ENCODE measurements around the gene GREB1L.
"Not testable (repeated sequence)": the region's sequence is repeated elsewhere in the genome, so short reads cannot be mapped to it uniquely, and the experiment has no call there.

GREB1L gene

DNA sequence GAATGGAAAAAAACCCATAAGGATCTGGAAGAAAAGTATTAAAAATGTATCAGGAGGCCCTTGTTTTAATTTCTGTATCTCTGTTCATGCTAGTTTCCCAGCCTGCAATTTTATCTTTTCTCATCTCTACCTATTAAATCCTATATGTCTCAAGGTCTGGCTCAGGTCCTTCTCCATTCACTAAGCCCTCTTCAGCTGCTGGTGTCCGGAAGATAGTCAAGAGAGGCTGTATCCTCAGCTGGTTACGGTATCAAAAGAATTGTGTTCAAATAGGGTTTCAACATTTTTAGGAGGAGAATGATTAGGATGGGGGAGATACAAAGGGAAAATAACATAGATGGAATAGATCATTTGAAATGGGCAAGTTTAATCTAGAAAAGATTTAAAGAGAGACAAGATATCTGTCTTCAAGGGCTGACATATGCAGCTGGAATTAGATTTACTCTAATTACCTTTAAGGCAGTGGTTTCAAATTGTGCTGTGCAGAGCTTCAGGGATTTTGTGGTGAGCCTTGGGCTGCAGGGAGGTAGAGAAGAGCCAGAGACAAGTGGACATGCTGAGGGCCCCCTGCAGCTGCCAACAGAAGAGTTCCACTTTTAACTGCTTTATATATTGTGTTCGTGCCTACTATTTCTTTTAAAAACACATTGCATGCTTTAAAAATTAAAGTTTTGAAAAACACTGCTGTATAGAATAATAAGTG is 24.1 kb downstream of the GREB1L start:
- DNase-seq, result no peak

DNA sequence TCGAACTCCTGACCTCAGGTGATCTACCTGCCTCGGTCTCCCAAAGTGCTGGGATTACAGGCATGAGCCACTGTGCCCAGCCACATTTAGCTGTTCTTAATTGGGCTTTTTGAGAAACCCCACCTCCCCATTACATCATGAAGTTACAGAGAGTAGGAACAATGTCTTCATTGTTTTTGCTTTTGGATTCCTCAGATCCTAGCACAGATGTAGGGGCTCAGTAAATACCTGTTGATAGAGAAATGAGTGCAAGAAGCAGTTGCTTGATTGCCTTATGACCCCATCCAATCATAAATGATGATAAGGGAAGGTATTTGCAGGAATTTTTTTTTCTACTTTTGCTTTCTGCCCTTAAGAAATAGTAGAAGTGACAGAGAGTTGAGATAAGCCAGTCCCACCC is 25.4 kb downstream of the GREB1L start:
- DNase-seq, result no peak

DNA sequence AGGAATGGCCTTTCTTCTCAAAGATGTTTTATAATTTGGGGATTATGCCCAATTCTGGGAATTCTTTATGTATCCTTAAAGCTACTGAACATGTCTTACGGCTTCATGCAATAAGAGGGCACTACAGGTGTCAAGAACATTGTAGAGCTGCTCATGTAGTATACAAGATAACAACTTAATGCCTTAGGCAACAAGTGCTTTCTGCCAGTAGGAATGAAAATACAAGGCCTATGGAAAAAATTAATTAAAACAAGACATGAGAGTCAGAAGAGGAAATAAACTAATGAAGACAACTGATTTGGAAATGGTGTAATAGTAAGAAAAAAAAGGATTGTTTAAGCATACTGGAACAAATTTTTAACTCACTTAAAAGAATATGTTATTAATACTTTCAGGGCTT is 27.3 kb downstream of the GREB1L start:
- no peak for DNase-seq

DNA sequence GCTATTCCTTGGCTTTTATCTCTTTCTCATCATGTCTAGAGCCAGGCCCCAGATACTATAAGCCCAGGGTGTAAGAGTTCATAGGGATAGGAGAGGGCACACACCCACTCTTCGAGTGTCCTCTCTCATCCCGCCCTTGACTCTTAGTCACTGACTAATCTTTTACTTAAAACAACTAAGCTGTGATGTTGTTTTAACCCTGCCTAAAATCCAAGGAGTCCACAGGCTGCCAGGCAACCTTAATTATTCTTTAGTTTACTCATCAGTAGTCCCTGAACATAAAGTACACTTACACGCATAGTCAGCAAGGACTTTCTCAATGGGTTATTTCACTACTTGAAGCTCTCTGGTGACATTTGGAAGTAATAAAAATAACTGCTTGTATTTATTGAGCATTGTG is 28.4 kb downstream of the GREB1L start:
- DNase-seq, result no peak

DNA sequence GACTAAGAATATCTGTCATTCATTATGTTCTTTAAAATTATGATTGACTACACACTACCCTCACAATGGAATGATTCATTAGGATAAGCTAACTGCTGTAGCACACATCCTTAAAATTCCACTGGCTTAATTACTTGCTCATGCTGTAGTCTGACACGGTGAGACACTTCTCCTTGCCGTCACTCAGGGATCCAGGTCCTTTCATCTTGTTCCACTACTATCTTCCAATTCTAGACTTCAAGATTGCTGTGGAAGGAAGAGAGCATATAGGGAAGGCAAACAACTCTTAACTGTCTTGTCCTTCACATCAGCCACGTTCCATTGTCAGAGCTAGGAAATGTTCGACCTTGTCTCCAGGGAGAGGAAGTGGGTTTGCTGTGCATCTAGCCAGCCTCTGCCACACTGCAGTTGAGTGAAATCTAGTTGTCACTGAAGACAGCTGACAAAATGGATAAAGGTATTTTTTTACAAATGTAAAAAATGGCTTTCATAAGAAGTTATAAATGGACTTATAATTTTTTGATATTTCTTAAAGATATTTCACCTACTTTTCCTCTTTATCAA is 30.1 kb downstream of the GREB1L start:
- no peak for DNase-seq

DNA sequence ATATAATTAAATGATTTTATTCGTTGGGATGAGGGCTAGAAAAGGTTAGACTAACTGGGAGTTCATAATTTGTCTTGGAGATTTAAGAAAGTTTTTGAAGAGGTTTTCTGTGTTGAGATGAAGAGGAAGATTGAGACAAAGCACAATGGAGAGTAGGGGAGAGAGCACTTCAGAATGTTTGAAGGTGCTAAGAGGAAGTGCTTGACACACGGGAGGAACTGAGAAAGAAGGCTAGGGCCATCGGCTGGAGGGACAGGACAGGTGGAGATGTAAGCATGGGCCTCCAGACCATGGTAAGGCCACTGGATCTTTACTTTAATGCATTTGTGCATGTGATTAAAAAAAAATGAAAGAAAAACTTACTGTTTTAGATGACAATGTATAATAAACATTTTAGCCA is 31.5 kb downstream of the GREB1L start:
- no peak for DNase-seq

DNA sequence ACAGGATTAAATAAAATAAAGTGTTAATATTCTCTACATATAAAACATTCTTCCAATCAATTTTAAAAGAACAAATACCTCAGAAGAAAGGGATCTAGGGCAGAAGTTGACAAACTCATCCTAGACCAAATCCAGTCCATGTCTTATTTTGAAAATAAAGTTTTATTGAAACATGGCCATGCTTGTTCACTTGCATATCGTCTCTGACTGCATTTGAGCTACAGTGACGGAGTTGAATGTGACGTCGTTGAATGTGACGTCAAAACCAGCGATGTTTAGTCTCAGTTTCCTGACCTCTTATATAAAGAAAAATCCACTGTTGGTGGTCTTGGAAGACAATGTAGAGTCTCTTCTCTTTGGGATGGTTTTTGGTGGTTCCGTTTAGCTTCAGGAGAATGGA is 33.6 kb downstream of the GREB1L start:
- no peak for DNase-seq

DNA sequence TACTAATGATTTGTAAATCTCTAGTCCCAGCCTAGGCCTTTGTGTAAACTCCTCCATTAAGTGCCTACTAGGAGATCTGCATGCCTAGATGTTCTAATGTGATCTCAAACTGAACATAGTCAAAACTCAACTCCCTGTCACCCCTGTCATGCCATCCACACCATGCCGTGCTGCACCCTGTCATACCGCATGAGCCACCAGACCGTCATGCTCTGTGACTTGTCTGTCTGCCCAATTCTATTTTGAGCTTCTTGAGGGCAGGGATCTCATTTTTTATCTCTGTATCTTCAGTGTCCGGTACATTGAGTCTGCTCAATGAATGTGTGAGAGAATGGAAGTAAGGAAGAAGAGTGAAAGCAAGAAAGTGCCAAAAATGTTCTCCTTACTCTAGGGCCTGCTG is 35.5 kb downstream of the GREB1L start:
- DNase-seq, result no peak

DNA sequence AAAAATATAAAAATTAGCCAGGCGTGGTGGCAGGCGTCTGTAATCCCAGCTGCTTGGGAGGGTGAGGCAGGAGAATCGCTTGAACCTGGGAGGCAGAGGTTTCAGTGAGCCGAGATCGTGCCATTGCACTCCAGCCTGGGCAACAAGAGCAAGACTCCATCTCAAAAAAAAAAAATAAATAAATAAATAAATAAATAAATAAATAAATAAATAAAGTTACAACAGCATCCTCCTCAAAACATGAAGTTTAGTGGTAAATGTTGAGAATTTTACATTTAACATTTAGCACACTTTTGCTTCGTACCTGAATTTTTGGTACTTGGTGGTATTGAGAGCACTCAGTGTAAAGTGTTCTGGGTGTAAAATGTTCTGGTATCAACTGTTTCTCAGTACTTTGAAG is 36.2 kb downstream of the GREB1L start:
- DNase-seq, result not testable (repeated sequence)

DNA sequence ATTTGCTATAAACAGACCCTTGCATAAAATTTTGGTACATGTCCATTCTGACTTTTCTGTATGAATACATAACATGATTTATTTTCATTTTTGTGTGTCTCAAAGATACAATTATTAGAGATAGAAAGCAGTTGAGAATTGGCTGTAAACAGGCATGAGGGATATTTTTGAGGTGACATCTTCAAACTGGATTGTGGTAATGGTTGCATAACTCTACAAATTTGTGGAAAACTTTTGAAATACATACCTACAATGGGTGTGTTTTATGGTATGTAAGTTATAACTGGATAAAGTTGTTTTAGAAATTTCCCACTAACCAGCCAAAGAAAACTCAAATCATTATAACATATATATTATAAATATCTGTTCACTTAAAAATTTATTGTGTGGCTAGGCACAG is 39.6 kb downstream of the GREB1L start:
- no peak for DNase-seq

DNA sequence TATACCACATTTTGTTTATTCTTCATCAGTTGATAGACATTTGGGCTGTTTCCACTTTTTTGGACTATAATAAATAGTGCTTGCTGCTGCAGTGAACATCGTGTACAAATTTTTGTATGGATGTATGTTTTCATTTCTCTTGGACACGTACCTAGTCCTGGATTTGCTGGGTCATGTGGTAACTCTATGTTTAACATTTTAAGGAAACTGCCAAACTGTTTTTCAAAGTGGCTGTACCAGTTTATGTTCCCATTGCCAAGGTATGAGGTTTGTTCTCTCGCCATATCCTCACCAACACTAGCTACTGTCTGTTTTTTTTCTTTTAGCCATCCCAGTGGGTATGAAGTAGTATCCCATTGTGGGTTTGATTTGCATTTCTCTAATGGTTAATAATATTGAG is 42.5 kb downstream of the GREB1L start:
- no peak for DNase-seq

DNA sequence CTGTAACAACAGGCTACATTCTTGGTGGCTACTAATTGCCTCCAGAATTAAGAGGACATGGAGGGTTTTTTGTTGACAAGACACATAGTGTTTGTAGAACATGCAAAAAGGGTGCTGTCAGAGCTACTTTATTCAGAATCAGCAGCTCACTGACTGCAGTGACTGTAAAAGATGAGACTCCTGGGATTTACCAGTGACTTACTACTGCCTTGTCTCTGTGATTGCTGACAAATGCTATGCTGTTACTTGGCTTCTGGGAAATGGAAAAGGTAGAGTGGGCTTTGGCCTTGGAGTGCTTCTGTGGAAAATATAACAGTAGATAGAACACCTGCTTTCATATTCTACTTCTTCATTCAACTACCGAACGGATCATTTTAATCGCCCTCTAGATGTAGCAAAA is 47.8 kb downstream of the GREB1L start:
- DNase-seq, result no peak

DNA sequence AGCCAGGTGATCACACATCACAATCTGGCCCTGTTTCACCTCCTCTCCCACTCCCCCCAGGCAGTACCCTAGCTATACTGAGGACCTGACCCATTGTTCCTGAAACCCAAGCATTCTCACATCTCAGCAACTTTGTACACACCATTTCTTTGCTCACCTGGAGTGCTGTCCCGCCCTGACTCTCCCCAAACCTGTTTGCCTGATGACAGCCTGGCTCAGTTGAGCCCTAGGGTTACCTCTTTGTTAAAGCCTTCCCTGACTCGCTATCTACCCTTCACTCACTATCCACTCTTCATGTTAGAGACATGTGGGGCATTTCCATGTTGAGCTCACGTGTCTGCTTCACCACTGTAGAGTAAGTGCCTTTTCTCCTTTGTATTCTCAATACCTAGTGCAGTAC is 49.1 kb downstream of the GREB1L start:
- DNase-seq, result no peak

DNA sequence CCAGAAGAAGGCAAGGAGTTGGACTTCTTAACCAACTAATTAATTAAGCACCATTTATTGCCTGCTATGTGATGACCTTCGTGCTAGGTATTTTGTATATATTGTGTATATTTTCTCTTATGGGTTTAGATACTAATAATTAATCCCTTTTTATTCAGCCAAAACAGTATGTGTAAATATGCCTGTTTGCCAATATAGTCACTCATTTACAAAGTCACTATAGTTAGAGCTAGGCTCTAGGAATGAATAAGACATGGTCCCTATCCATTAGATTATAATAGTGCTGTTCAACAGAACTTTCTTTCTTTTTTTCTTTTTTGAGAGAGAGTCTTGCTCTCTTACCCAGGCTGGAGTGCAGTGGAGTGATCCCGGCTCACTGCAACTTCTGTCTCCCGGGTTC is 51.4 kb downstream of the GREB1L start:
- DNase-seq, result no peak

DNA sequence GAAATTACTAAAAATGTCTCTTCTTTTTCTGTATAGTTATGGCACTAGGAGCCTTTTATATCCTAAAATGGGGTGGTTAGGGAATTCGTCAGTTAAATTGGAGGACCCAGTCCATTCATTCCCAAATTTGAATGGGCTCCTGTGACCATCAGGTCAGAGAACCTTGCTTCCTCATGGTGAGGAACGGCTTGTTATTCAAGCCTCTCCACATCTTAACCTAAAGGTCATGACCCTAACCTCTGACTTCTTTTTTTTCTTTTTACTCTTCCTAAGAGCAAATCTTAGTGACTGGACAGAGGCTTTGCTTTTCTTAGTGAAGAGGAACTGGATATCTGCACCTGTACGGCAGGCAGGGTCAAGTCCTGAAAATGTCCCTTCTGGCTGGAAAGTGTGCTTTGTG is 53.1 kb downstream of the GREB1L start:
- no peak for DNase-seq

DNA sequence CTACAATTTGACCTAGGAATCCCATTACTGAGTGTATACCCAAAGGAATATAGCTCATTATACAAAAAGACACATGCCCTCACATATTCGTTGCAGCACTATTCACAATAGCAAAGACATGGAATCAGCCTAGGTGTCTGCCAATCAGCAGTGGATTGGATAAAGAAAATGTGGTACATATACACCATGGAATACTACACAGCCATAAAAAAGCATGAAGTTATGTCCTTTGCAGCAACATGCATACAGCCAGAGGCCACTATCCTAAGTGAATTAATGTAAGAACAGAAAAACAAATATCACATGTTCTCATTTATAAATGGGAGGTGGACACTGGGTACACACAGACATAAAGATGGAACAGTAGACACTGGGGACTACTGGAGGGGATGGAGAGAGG is 54.0 kb downstream of the GREB1L start:
- DNase-seq, result no peak

DNA sequence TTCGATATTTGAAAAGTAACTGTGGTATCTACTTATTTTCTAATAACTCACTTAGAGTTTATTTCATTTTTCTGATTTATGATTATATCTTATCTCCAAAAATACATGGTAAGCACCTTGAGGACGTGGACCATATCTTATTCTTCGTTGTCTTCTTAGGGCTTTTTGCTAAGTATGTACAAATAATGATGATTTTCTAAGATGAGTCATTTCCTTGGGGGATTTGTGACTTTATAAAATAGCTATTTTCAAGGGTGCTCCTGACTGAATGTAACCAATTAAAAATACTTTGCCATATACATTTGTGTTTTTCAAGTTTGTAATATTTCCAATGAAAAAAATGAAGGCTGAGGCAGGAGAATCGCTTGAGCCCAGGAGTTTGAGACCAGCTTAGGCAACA is 56.3 kb downstream of the GREB1L start:
- DNase-seq, result no peak

DNA sequence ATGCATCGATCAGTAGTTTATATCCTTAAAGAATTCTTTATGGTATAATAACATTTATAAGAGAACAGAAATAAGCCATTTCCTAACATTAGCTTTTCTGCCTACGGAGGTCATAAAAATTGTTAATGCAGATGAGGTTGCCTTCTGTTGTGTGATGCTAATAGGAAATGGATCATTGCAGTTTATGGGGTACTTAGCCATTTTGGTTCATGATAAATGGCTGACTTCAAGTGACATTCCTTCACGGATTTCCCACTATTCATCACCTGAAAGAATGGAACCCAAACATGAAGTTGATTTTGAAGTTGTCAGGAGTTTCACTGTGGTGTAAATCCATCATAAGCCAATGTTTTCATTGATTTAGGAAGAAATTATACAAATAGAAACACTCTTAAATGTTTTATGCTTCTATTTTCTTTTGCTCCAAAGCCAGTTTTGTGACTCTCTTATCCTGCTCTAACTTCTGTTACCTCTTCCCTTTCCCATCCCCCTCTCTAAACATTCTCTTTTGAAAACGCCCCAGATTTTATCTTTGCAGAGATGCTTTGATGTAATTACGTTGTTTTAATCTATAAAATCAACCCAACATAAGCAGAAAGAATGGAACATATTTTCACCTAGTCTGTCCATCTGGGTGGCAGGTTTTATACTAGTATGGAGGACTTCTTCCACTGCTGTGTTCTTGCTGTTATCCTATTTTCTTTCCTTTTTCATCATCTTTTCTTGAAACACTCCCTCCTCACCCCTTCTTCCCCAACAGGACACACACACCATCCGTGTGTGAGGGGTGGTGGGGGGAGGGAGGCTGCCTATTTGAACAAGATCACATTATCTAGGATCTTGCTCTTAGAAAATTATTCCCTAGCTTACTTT is 58.2 kb downstream of the GREB1L start:
- no peak for DNase-seq

DNA sequence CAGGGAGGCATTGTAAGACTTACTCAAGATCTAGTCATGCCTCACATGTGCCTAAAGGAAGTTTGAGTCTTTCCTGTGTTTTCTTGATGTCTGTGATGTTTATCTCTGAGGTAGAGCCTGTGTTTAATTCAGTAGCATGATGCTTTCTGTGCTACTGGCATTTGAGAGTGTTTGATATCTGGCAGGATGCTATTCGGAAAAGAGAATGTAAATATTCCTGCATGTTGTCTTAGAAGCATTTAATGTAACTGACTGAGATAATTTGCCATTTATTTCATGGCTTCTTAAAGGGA is 58.8 kb downstream of the GREB1L start:
- no peak for DNase-seq

DNA sequence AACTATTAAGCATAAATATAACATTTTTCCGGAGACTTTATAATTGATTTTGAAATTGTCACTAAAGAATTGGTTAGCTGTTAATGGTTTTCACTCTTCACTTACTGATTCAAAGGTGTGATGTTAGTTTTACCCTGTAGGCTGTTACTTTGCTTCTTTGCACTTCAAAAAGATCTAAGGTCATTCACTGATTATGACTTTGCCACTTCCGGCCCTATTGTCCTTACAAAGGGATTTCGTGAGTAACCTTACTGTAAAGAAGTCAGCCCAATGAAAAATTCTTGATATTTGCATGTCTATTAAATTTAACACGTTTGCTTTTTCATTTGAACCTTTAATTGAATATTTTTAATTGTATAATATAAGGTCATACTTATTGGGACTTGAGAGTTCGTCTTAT is 61.4 kb downstream of the GREB1L start:
- DNase-seq, result no peak

DNA sequence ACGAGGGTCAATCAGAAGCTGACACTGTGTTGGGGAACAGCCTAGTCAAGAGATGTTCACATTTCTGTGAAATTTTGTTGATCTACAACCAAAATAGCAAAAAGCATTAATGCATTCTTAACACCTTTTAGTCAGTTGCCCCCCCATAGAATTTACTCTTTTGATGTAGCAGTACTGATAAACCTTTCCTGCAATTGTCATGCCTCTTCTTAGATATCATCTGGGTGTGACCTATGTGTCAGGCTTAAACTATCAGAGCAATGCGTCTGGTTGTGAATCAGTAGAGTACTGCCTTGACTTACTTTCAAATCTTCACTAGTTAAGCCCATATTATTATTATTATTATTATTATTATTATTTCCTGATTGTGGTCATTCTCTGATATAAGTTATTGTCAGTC is 61.9 kb downstream of the GREB1L start:
- no peak for DNase-seq

DNA sequence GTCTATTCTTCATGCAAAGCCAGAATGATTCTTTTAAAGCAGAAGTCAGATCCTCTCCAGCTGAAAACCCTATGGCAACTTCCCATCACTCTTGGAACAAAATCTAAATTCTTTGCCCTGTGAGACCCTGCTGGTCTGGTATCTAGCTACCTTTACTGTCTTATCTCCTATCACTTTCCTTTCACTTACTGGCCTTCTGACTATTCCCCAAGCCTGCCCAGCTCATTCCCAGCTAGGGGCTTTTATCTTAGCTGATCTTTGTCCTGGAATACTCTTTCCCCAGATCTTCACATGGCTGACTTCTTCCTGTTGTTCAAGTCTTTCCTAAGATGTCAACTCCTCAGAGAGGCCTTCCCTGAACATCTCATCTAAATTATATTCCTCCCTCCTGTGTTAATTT is 63.6 kb downstream of the GREB1L start:
- no peak for DNase-seq

DNA sequence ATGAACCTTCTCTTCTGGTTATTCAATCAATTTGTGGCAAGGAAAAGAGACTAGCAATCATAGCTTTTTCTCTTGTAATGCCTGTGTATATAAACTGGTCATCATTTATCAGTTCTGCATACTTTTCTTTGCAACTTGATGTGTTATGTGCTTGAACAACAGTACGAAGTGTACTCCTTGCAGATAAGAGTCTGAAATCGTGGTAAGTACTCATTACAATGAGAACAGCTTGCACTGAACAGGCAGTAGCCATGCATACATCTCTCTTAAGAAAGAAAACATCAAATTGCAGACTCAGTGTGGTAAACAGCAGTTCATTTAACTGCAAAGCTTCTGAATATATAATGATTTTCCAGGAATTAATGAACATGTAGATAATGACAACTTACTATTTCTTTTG is 64.3 kb downstream of the GREB1L start:
- no peak for DNase-seq

DNA sequence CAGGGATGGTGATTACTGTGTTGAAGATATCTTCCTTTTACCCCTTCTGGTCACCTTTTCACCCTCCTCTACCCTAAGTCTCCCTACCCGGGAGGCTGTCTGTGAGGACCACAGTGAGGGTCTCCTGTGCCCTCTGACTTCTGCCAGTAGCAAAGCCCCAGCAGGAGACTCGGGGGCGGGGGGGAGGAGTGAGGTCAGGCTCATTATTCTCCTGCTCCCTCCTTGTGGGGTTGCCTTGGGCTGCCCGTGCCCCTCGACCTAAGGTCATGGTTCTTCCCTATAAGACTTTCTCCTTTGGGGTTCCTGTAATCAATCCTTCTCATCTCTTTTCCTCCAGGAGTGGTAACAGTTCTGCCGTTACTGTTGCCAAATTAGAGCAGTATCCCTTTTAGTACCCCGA is 65.5 kb downstream of the GREB1L start:
- no peak for DNase-seq

DNA sequence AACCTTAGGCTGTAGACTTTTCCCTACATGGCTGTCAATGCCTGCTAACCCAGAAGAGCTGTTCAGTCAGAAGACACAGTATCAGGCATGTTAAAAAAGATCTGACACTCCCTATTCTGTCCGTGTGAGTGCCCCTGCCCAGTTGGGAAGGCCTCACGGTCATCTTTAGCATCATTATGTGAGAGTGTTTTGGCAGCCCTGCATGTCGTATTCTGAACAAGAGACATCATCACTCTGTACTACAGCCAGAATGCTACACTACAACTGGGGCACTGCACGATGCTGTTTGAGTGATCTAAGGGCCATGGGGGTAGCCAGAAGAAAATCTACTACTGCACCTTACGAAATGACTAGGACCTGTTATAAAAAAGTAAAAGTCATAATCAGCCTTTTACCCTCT is 67.2 kb downstream of the GREB1L start:
- no peak for DNase-seq
